Pons (tissue), 1 donor: ENCODE data around the gene C1orf53.

ENCODE experiments used
- DNase-seq: peaks from one replicate; pipeline ENCODE4 v3.0.0-alpha.2; 2016; ENCODE audit warnings: low spot score

Gene C1orf53

DNA sequence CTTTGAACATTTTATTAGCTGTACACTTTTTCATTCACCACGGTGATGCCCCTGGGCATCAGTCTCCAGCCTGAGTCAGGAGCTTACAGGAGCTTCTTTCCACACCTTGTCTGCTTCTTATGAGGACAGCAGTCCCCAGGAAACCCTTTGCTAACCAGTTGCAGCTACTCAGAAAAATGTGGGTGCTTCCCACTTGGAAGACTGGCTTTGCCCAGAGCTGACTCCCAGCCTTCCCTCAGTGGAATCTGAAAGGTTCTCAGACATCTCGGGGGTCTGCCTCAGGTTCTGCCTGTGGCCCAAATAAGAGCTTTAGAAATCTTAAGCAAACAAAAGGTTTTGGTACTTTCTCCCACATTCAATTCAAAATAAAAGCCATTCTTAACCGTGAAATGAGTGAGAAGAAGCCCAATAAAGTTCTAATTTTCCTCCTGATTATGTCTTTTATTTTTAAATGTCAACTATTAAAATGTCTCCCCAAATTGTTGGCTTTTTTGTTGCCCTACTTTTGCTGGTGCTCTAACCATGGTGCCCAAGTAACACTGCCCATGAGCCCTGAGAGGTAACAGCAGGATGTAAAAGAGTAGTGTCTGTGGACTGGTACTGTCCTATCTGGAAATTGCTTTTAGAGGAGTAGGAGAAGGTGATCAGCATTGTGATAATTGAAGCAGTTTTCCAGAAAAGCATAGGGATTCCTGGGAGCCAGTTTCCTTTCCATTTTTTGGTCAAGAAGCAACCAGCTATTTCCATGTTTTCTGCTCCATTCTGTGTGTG, 5.6 kb downstream of the C1orf53 start:
- no peak for DNase-seq

DNA sequence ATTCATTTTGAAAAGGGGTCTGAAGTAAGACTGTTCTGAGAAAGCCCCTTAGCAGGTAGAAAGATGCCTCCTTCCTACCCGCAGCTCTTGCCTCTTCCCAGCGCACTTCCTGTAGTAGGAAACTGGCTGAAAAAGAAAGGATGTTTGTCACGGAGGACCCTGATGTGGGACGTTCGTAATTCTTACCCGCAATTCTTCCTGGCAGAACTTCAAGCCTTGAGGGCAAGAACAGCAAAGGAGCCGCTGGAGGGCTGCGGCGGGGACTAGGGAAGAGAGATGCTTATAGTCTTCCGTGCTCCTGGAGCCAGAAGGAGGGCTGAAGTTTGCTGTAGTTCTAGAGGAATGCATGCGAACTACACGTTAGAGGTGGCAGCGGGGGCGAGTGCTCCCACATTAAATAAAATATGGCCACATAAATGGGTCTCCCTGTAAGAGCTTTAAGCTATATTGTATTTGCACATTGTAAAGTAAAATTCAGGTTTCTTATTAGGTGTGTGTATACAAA, 6.3 kb downstream of the C1orf53 start:
- no peak for DNase-seq

- DNase-seq = no peak
Measured at GRCh38 chr1:197909384-197909783, 7.0 kb downstream of the C1orf53 start.

- no peak for DNase-seq
Measured at GRCh38 chr1:197910120-197910991, 7.9 kb downstream of the C1orf53 start.

DNA sequence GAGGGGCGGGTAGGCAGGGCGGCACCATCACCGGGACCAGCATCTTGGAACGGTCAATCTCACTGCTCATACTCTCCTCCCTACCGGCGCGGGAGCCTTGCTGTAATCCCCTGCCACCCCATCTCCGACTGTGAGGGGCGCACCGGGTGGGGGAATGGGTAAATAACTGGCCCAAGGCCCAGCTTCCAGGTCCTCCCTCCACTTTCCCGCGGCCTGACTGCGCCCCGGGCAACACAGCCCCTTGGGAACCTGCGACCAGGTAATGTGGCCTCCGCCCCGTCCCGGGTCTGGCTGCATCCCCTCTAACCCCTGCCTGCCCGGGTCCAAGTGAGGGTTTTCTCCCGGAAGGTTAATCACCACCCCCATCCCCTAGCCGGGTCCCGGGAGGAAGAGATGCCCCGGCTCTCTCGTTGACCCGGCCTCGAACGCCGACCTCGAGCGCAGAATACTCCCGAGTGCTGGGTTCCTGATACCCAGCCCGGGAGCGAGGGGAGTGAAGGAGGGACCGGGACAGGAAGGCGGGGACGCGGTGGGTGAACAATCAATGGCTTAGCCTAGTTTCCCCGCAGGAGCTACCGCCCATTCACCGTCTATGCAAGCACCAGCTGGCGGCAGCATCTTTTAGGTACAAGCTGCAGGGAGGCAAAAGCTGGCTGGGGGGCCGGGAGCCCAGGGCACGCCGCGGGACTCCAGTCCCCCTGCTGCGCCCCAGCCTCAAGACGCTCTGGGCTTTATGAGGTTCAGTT, 8.9 kb downstream of the C1orf53 start:
- DNase-seq = no peak

DNA sequence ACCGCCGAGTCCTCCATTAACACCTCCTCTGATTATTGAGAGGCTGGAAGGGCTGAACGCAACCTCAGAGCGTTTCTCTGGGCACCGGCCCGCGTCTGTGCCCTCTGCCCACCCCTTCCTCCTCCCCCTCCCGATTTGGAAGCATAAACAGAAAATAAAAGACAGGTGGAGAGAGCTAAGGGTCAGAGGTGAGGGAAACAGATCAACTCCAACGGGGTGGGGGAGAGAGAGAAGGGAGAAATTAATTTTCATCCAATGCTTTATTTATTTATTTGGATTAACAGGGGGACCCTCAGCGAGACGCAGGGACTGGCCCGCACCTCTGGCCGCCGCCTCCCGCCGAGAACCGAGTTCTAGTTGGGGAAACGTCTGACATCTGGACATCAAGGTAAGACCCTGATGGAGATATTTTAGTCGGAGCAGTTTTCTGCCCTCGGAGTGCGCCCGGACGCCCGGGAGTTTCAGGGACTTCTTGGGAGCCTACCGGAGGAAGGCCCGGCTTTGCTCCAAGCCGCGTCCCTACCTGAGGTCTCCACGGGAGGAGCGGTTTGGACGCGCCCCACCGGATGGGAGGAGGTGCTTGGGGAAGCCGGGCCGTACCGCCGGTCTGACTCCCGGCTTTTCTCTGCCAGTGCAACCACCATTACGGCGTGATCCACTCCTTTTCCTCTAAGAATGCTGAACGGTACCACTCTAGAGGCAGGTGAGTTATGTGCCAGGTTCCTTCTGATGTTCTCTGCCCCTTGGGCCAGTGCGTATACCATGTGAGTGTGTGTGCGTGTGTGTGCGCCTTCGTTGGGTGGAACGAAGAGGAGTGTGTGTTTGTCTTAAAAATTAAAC, 9.6 kb downstream of the C1orf53 start:
- no peak for DNase-seq

- no peak for DNase-seq
Measured at GRCh38 chr1:197912739-197913494, 10.5 kb downstream of the C1orf53 start.

DNA sequence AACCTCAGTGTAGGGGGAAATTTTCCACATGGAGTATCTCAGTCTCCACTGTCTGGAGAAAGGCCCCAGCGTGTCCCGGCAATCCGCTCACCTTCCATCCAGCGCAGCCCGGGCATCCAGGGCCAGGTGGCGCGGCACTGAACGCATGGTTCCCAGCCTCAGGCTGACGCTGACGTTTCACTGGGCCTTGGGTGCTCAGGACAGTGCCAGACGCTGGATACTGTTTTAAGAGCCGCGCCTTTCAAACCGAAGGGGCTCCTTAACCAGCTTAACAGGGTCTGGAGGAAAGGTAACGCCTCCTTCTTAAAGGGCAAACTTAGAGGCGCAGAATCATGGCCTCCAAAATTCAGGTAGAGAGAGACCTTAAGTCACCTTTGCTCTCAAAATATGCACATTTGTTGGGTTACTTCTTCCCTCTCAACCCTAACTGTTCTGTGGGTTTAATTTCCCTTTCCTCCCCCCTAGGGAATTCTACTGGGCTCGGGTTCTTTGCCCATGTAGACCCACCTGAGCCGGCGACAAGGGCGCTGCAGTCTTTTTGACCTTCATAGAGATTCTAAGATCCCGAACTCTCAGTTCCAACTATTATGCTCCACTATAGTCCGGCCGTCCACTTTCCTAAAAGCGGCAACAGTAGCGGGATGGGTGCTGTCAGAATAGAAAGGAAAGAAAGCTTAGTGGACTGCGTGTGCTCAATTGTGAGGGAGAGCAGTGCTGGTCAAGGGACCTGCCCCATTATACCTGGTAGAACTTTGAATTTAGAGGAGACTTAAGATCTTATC, 11.3 kb downstream of the C1orf53 start:
- no peak for DNase-seq

DNA sequence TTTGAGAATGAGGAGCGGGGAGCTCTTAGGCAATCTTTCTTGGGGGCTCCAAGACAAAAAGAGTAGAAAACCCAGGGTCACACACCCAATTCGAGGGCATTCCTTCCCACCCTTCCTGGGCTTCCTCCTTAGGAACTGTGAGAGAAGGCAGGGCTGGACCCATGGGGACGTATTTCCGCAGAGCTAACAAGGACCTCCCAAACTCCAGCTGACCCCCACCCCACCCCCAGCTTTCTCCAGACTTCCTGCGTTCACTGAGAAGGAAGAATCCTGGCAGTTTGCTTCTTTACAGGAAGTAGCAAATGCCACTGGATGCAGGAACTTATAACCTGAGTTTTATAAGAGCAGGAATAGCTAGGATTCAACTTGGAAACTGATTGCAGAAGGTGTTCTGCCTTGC, 12.1 kb downstream of the C1orf53 start:
- no peak for DNase-seq

- no peak for DNase-seq
Measured at GRCh38 chr1:197915260-197915861, 12.9 kb downstream of the C1orf53 start.

DNA sequence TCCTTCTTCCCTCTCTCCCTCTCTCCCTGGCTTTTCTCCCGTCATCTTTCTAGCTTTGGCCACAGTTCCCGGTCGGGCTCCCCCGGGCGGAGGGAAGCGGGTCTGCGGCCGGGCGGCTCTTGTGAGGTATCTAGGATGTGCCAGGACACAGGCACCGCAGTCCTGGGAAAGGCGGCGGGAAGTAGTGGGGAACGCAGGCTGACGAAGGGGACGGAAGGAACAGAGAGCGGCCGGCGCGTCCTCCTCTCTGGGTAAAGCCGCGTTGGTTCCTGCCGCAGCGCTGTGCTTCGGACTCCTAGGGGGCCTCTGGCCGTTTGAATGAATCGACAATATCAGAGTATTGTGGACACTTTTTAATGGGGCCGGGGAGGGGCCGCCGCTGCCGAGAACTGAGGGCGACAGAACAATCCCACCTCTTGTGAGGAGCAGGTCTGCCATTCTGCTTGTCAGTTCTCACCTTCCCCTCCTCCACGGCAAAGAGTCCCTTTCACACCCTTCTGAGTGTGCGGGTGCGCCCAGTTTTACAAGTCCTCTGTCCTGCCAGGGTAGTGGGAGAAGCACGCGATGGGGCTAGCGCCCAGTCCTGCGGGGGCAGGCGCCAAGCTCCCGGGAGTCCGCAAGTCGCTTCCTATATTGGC, 13.6 kb downstream of the C1orf53 start:
- DNase-seq = no peak

GRCh38 chr1:197916500-197916983, 14.1 kb downstream of the C1orf53 start:
- no peak for DNase-seq

DNA sequence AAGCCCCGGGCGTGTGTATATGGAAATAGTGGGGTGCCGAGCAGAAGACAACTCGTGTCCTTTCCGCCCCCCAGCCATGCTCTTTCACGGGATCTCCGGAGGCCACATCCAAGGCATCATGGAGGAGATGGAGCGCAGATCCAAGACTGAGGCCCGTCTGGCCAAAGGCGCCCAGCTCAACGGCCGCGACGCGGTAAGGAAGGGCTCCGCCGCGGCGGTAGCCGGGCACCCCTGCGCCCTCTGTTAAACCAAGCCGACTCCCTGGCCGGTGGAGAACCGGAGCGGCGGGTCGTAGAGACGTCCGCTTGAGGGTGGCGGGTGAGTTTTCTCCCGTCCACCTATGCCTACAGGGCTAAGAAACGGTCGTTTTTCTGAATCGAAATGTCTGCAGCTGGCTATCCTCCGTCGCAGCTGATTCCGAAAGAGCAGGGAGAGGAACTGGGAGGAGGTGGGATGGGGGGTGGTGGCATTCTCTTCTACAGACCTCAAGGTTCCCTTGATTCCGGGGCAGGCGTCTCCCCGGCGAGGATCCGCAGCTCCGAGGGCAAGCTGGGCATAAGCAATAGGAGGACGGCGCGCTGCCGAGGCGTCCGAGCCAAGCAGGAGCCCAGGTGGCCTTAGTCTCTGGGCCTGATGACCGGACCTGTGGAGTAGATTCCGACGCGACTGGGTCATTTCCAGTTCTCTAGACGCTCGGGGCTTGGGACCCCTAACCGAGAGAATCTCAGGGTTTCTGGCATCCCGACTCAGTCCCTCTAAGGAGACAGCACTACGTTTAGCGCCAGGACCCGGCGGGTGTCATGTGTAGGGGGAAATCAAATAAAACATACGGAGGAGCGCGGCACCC, 15.6 kb downstream of the C1orf53 start:
- no peak for DNase-seq

DNA sequence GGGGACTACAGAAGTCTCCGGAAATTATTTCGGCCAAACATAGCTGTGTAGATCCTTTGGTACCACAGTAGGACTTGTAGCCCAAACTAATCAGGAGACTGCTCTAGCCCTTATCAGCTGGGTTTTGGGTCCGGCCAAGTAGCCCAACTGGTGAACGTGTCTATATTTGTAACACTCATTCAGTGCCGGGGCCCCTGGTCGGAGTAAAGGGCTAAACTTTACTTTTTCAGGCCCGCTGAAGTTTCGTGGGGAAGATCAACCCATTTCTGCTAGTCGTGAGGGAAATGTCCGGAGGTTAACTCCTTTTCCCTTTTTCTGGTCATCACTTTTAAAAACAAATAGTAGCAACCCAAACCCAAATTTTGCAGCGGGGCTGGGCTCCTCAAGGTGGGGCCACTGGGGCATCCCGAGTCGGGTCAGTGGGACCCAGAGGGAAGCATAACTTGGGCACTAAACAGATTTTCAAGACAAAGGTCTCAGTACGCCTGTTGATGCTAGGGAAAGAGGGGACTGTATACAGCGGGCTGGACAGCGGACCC, 16.4 kb downstream of the C1orf53 start:
- DNase-seq = no peak

- DNase-seq = no peak
Measured at GRCh38 chr1:197919346-197920066, 17.1 kb downstream of the C1orf53 start.

DNA sequence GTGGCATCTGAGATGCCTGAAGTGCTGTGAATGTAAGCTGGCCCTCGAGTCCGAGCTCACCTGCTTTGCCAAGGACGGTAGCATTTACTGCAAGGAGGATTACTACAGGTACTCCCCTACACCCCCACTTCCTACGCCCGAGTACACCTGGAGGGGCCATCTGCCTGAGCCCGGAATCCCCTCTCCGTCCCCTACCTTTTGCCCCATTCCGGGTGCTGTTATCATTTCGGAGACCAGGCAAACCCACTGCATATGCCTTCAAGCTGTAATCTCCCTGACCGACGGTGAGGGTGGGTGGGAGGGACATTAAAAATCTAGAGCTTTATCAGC, 17.6 kb downstream of the C1orf53 start:
- DNase-seq = no peak
